Hepatic stellate cell (primary cell): ENCODE results near the gene REEP3.
"Not testable (repeated sequence)": the region's sequence is repeated elsewhere in the genome, so short reads cannot be mapped to it uniquely, and the experiment has no call there.

Source experiments
- DNase-seq: peaks from one replicate; pipeline ENCODE4 v3.0.0; 2011; ENCODE audit warnings: low spot score

Gene REEP3

DNA sequence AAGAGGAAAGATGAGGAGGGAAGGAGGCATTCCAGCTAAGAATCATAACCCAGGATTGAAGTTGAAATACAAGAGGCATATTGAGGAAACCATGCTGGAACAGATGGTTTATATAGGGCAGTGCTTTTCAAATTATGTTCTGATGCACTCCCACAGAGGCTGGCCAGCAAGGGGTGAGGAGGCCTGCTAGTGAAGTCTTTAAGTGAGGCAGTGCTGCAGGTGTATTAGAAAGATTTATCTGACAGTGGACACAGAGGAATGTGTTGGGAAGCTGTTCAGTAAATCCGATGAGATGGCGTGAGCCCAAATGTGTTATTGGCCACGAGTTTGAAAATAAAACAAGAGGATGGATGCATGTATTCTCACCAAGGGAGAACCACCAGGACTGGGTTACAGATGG is 28.6 kb downstream of the REEP3 start:
- DNase-seq: no peak

- DNase-seq: peak; percentile 63
These were observed 31.8 kb downstream of the REEP3 start for GRCh38 chr10:63553031-63553430.

- no peak for DNase-seq
These were observed 32.3 kb downstream of the REEP3 start for GRCh38 chr10:63553473-63553872.

DNA sequence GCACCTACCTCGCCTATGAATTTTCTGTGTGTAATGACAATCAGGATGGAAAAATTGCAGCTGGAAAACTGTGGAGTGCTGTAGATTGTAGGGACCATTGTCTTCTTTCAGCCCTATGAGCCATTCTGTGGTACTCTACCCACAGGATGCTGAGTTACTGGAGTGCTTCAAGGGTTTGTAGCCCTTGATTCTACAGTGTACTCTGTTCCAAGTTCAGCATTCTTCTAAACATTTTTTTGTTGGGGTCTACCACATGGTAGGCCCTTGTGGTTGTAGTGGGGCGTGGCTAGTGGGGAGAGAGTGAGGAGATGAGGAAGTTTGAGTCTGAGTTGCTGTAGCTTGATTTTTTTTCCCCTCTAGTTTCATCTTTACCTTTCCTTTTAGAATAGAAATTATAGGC is 33.5 kb downstream of the REEP3 start:
- DNase-seq: peak; percentile 84

GRCh38 chr10:63555330-63555729 is 34.1 kb downstream of the REEP3 start:
- DNase-seq: no peak

- DNase-seq: no peak
These were observed 37.1 kb downstream of the REEP3 start for GRCh38 chr10:63558132-63558784.

DNA sequence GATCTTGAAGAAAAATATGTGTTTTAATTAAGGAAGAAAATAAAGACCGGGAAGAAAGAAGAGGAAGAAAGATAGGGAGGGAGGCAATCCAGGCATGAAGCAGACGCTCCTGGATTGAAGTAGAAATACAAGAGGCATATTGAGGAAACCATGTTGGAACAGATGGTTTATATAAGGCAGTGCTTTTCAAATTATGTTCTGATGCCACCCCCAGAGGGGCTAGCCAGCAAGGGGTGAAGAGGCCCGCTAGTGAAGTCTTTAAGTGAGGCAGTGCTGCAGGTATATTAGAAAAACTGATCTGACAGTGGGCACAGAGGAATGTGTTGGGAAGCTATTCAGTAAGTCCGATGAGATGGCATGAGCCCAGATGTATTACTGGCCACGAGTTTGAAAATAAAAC is 40.1 kb downstream of the REEP3 start:
- DNase-seq: no peak

DNA sequence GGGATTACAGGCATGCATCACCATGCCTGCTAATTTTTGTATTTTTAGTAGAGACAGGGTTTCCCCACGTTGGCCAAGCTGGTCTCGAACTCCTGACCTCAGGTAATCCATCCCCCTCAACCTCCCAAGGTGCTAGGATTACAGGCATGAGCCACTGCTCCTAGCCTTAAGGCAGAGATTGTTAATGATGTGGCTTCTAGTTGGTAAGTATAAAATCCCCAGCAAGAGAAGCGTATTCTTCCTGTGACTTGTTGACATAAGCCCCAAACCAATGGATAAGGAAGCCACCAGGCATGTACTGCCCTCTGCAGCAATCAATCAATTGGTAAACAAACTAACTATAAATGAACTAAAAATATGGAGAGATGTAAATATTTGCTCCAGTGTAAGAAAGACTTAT is 41.2 kb downstream of the REEP3 start:
- no peak for DNase-seq

DNA sequence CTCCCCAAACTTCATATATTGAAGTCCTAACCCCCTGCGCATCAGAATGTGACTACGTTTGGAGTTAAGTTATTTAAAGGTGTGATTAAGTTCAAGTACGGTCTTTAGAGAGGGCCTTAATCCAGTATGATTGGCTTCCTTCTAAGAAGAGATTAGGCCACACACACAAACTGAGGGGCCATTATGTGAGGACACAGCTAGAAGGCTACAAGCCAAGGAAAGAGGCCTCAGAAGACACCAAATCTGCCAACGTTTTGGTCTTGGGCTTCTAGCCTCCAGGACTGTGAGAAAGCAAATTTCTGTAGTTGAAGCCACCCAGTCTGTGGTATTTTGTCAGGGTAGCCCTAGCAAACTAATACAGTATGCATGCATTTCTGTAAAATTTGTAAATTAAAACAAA is 41.7 kb downstream of the REEP3 start:
- no peak for DNase-seq

DNA sequence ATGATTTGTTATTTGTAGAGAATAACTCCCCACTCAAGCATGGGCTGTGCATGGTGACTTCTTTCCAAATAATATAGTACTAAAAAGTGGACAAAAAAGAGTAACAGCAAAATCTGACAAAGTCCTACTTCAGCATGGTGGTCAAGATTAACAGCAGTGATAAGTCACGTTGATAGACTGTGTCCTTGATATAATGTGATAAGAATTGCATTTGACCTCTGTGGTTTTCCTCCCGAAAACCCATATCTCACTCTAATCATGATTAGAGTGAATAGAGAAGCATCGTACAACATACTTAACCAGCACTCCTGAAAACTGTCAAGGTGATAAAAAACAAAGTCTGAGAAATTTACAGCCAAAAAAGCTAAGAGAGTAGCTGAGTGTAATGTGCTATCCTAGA is 42.4 kb downstream of the REEP3 start:
- no peak for DNase-seq

- DNase-seq: not testable (repeated sequence)
These were observed 43.5 kb downstream of the REEP3 start for GRCh38 chr10:63564731-63565130.

GRCh38 chr10:63573068-63573697 is 52.0 kb downstream of the REEP3 start:
- peak; percentile 15 for DNase-seq

DNA sequence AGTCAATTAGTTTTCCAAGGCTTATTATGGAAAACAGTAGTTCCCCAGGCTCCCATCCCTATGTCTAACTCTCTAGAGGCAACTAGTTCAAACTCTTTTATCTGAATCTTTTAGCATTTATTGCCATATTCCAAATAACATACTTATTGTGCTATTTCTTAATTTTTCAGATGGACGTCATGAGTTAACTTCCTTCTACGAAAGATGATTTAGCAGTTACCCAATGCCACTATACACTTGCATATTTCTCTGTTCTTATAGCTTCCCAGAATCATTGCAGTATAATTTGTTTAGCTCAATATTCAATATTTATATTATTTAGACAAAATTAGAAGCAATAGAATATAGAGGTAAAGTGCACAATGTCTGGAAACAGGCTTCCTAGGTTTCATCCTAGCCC is 52.8 kb downstream of the REEP3 start:
- no peak for DNase-seq

DNA sequence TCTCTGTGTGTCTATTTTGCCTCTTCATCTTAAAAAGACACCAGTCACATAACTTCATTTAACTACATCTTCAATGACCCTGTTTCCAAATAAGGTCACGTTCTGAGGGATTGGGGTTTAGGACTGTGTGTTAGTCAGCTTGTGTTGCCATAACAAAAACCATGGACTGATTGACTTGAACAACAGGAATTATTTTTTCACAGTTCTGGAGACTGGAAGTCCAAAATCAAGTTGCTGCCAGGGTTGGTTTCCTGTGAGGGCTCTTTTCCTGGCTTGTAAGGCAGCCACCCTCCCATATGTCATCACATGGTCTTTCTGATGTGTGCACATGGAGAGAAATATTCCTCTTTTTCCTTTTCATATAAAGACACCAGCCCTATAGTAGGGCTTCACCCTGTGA is 55.3 kb downstream of the REEP3 start:
- no peak for DNase-seq

GRCh38 chr10:63578501-63578900 is 57.3 kb downstream of the REEP3 start:
- no peak for DNase-seq

DNA sequence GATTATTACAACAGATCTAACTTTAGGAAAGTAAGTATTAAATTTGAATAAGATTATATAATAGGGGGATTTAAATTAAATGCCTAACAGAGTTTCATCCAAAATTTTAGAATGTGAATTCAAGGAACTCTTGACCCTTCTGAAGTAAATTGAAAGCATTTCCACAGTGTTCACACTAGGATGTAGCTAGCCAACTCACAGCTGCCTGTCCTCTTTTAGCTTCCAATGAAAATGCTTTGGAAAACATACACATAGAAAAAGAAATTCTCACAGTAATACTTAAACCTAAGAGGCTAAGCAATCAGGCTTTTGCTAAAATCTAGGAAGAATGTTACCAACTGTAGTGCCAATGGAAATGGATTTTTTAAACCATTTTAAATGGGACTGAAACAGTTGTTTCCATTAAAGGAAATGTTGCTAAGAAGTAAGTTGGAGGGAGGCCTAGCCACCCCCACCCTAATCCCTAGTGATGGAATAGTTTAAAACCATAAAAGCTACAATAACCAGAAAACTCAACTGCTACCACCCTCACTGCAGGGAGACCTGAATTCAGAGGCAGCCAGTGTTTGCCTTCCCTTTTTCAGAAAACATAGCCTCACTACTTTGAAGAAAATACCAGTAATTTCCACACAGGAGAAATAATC is 58.3 kb downstream of the REEP3 start:
- no peak for DNase-seq

DNA sequence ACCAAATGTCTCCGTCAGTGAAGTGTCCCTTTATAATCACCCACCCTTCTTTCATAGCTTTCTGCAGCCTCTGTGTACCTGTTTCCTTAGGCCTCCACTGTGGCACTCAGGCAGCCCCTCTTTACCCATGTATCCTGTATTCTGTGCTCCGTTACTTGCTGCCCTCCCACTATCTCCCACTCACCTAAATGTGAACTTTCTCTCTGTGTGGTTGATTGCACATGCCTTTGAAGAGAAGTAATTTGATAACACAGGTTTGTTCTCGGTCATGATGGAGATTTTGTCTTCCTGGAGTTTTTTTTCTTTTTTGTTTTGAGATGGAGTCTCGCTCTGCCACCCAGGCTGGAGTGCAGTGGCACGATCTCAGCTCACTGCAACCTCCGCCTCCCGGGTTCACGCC is 61.5 kb downstream of the REEP3 start:
- no peak for DNase-seq

- no peak for DNase-seq
These were observed 62.2 kb downstream of the REEP3 start for GRCh38 chr10:63583397-63583796.

DNA sequence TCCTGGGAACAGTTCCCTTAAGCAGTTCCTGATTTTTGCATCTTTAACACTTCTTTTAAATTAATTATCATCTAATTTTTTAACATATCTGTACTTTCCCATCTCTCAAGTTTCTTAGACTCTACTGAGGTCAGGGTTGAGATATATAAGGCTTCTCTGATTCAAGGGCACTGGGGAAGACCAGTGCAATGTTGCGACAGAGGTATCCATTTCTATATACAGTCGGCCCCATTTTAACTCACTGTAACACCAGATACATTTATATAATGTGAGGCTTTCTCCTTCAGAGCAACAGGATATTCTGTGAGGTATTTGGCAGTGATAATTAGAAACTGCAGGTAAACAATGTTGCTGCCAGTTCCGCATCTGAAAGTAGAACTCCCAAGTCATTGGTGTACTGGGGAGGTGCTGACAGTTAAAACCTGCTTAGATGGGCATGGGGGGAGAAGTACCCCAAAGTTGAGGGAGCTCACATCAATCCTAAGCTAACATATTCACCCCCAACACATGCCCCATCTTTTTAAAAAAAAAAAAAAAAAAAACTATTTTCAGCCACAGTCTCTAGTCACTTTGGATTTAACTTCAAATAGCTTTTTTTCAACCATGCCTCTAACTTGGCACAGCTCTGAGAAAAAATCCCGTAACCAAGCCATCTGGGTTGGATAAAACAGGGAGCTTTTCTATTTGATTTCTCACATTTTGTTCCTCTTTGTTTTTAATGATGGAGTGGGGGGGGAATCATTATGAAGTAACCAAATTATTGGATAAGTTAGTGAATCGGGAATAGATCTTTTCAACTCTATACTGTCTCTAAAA is 62.9 kb downstream of the REEP3 start:
- DNase-seq: no peak

- DNase-seq: no peak
These were observed 63.5 kb downstream of the REEP3 start for GRCh38 chr10:63584725-63585035.

- DNase-seq: no peak
These were observed 63.8 kb downstream of the REEP3 start for GRCh38 chr10:63585041-63585440.

DNA sequence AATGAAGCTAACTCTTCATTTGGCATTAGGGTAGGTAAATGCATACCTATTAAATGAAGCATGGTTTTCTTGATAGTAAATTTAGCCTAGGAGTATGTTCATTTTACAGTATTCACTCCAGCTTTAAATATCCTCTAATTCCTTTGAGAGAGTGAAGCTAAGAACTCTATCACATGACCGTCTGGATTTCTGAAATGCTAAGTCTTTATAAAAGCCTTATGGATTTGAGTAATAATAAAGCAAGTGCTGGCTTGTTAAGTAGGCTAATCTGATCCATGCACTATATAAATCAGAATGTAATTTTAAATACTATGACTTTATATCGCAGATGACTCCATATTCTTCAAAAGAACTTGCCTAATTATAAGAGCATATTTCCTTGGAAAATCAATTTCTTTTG is 64.8 kb downstream of the REEP3 start:
- DNase-seq: no peak

DNA sequence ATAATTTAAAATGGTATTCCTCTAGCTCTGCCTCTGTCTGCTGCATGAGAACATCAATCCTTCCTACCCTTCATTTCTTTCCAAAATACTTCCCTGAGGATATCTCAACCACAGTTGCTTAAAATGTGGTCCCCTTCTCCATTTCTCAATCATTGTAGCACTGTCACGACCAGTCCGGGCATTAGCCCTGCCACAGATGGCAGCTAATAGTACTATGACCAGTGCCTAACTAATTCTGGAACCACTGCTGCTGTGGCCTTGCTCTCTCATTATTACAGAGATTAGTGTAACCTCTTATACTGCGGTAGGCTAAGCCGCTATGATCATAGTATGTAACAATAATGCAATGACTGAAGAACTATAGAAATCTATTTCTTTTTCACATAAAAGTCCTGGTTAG is 66.0 kb downstream of the REEP3 start:
- no peak for DNase-seq
